ENCODE data around the gene CLEC16A.

Gene CLEC16A

GRCh38 chr16:11060842-11061241, 116.5 kb downstream of the CLEC16A start:
- DNase-seq (ENCODE audit: low read depth in 3 of 3): no peak

- DNase-seq (ENCODE audit: low read depth in 3 of 3): no peak
These were observed 117.4 kb downstream of the CLEC16A start for GRCh38 chr16:11061629-11062270.

GRCh38 chr16:11063448-11064201, 119.3 kb downstream of the CLEC16A start:
- no peak for DNase-seq (ENCODE audit: low read depth in 3 of 3)

GRCh38 chr16:11064202-11064540, 119.8 kb downstream of the CLEC16A start:
- no peak for DNase-seq (ENCODE audit: low read depth in 3 of 3)

- no peak for DNase-seq (ENCODE audit: low read depth in 3 of 3)
These were observed 120.5 kb downstream of the CLEC16A start for GRCh38 chr16:11064851-11065250.

- no peak for DNase-seq (ENCODE audit: low read depth in 3 of 3)
These were observed 122.0 kb downstream of the CLEC16A start for GRCh38 chr16:11066261-11066870.

- DNase-seq (ENCODE audit: low read depth in 3 of 3): no peak
These were observed 122.9 kb downstream of the CLEC16A start for GRCh38 chr16:11067266-11067665.

- no peak for DNase-seq (ENCODE audit: low read depth in 3 of 3)
These were observed 123.4 kb downstream of the CLEC16A start for GRCh38 chr16:11067697-11068141.

GRCh38 chr16:11071829-11072228, 127.5 kb downstream of the CLEC16A start:
- no peak for DNase-seq (ENCODE audit: low read depth in 3 of 3)

GRCh38 chr16:11072420-11073153, 128.2 kb downstream of the CLEC16A start:
- no peak for DNase-seq (ENCODE audit: low read depth in 3 of 3)

GRCh38 chr16:11073407-11073999, 129.1 kb downstream of the CLEC16A start:
- DNase-seq (ENCODE audit: low read depth in 3 of 3): no peak

- DNase-seq (ENCODE audit: low read depth in 3 of 3): no peak
These were observed 129.8 kb downstream of the CLEC16A start for GRCh38 chr16:11074131-11074530.

GRCh38 chr16:11075163-11075562, 130.8 kb downstream of the CLEC16A start:
- no peak for DNase-seq (ENCODE audit: low read depth in 3 of 3)

GRCh38 chr16:11076259-11077018, 132.1 kb downstream of the CLEC16A start:
- peak in 2 of 3 experiments; percentile 44 to 81 for DNase-seq (ENCODE audit: low read depth in 3 of 3)

GRCh38 chr16:11078812-11079459, 134.6 kb downstream of the CLEC16A start:
- no peak for DNase-seq (ENCODE audit: low read depth in 3 of 3)

GRCh38 chr16:11079652-11080187, 135.4 kb downstream of the CLEC16A start:
- peak in 1 of 3 experiments; percentile 35 for DNase-seq (ENCODE audit: low read depth in 3 of 3)

- DNase-seq (ENCODE audit: low read depth in 3 of 3): no peak
These were observed 136.1 kb downstream of the CLEC16A start for GRCh38 chr16:11080327-11080967.

- DNase-seq (ENCODE audit: low read depth in 3 of 3): no peak
These were observed 136.8 kb downstream of the CLEC16A start for GRCh38 chr16:11080999-11081630.

GRCh38 chr16:11082108-11082859, 137.9 kb downstream of the CLEC16A start:
- DNase-seq (ENCODE audit: low read depth in 3 of 3): no peak
